GM21381 (cell line): ENCODE measurements around the gene PKLR.
"Not testable (repeated sequence)": the region's sequence is repeated elsewhere in the genome, so short reads cannot be mapped to it uniquely, and the experiment has no call there.

ENCODE experiments used
- ATAC-seq: cut with Tn5 transposase; IDR thresholded peaks from one replicate; pipeline ENCODE4 v1.9.1; 2021; ENCODE audit warnings: mild to moderate bottlenecking, moderate library complexity; ENCODE audit not compliant: unreplicated experiment

The PKLR gene

GRCh38 chr1:155301342-155301841 is at the start of gene PKLR:
TSS of gene PKLR (minus strand) at chr1:155301438. CDS start at chr1:155301395, 43 bp downstream.
- ATAC-seq, result no peak

GRCh38 chr1:155342842-155343241 is 41.6 kb upstream of the PKLR start:
- no peak for ATAC-seq

- ATAC-seq, result no peak
Observed at GRCh38 chr1:155339515-155340097, 38.4 kb upstream of the PKLR start.

GRCh38 chr1:155334962-155335361 is 33.7 kb upstream of the PKLR start:
- no peak for ATAC-seq

- ATAC-seq, result no peak
Observed at GRCh38 chr1:155329980-155330598, 28.9 kb upstream of the PKLR start.

- ATAC-seq, result not testable (repeated sequence)
Observed at GRCh38 chr1:155328856-155329255, 27.6 kb upstream of the PKLR start.

GRCh38 chr1:155327981-155328380 is 26.7 kb upstream of the PKLR start:
- ATAC-seq, result no peak

- no peak for ATAC-seq
Observed at GRCh38 chr1:155326631-155327037, 25.4 kb upstream of the PKLR start.

GRCh38 chr1:155326020-155326526 is 24.8 kb upstream of the PKLR start:
- no peak for ATAC-seq

GRCh38 chr1:155325603-155325893 is 24.3 kb upstream of the PKLR start:
- ATAC-seq, result no peak

- no peak for ATAC-seq
Observed at GRCh38 chr1:155324717-155325602, 23.7 kb upstream of the PKLR start.

- peak; percentile 57 for ATAC-seq
Observed at GRCh38 chr1:155324037-155324716, 22.9 kb upstream of the PKLR start.

GRCh38 chr1:155323729-155324036 is 22.4 kb upstream of the PKLR start:
- peak; percentile 39 for ATAC-seq

- peak; percentile 40 for ATAC-seq
Observed at GRCh38 chr1:155322953-155323728, 21.9 kb upstream of the PKLR start.

GRCh38 chr1:155322571-155322952 is 21.3 kb upstream of the PKLR start:
- no peak for ATAC-seq

- ATAC-seq, result no peak
Observed at GRCh38 chr1:155321639-155322503, 20.6 kb upstream of the PKLR start.

GRCh38 chr1:155320661-155321617 is 19.7 kb upstream of the PKLR start, which contains the start of gene RUSC1:
TSS of gene RUSC1 (plus strand) at chr1:155320894. CDS start at chr1:155321774, 880 bp downstream.
- no peak for ATAC-seq

GRCh38 chr1:155320252-155320651 is 19.0 kb upstream of the PKLR start:
- ATAC-seq, result no peak
